ENCODE data around the gene METTL17.

DNA sequence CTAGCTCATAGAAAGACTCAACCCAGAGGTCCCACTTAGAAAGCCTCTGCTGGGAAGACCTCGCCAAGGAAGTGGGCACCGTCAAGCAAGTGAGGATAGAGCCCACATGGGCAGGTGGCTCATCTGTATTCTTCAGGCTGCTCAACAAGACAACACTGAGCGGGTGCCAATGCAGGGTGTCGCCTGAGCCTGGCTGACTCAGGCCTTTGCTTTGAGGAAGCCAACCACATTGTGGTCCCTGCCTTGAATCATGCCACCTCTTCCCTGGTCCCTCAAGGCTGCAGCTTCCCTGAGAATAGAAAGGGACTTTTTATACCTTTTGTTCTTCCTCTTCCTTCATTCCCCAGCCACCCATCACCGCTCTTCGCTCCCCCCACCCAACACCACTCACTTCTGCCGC is 47.0 kb downstream of the METTL17 start:
- TF ChIP-seq POLR2A (IDR thresholded peaks at IDR 0.05), result no peak
- TF ChIP-seq, protein P1, sequence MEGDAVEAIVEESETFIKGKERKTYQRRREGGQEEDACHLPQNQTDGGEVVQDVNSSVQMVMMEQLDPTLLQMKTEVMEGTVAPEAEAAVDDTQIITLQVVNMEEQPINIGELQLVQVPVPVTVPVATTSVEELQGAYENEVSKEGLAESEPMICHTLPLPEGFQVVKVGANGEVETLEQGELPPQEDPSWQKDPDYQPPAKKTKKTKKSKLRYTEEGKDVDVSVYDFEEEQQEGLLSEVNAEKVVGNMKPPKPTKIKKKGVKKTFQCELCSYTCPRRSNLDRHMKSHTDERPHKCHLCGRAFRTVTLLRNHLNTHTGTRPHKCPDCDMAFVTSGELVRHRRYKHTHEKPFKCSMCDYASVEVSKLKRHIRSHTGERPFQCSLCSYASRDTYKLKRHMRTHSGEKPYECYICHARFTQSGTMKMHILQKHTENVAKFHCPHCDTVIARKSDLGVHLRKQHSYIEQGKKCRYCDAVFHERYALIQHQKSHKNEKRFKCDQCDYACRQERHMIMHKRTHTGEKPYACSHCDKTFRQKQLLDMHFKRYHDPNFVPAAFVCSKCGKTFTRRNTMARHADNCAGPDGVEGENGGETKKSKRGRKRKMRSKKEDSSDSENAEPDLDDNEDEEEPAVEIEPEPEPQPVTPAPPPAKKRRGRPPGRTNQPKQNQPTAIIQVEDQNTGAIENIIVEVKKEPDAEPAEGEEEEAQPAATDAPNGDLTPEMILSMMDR (IDR thresholded peaks at IDR 0.05), result no peak

Data from thyroid gland (tissue), 4 donors.